CD14-positive monocyte (primary cell): ENCODE measurements around the gene DNAH11. TPM values are rescaled to one million over a fixed set of nuclear protein-coding genes. Genes with fewer than 3 reads are reported as not detected.
A peak's percentile ranks its signal among the peaks of the same experiment; 100 is the strongest.

Experiments used
- DNase-seq, 3 donors: peaks; one replicate each; pipeline ENCODE4 v3.0.0-alpha.2; 2011 to 2022
- H2AFZ ChIP-seq: 2 replicates; pipeline ENCODE4 v1.6.0; 2012; ENCODE audit warnings: mild to moderate bottlenecking, low read depth, low read length, inconsistent platforms; ENCODE audit not compliant: insufficient read depth, poor library complexity, severe bottlenecking
- H3K27ac ChIP-seq, 2 donors: 1 replicate in 1 of 2; 2 replicates in 1 of 2; pipeline ENCODE4 v1.5.1; 2012 to 2013; ENCODE audit warnings: low read length in 2 of 2, control low read depth in 1 of 2, inconsistent platforms in 1 of 2, low read depth in 1 of 2, mild to moderate bottlenecking in 1 of 2
- H3K27me3 ChIP-seq, 2 donors: one replicate each; pipeline versions ENCODE4 v1.6.0 to v1.6.1; 2011 to 2013; ENCODE audit warnings: low read length in 2 of 2; ENCODE audit not compliant: control insufficient read depth in 2 of 2, insufficient read depth in 2 of 2
- H3K36me3 ChIP-seq, 2 donors: replicated peaks in 1 of 2; 1 replicate in 1 of 2; 2 replicates in 1 of 2; pipeline versions ENCODE4 v1.5.1 to v1.6.1; 2012 to 2013; ENCODE audit warnings: low read length in 2 of 2, control low read depth in 1 of 2, inconsistent platforms in 1 of 2, mild to moderate bottlenecking in 1 of 2; ENCODE audit not compliant: insufficient read depth in 2 of 2, control insufficient read depth in 1 of 2
- H3K4me1 ChIP-seq, 2 donors: 1 replicate in 1 of 2; 2 replicates in 1 of 2; pipeline versions ENCODE4 v1.5.1 to v1.6.1; 2012 to 2013; ENCODE audit warnings: low read length in 2 of 2, control low read depth in 1 of 2, inconsistent platforms in 1 of 2, mild to moderate bottlenecking in 1 of 2, moderate library complexity in 1 of 2; ENCODE audit not compliant: insufficient read depth in 2 of 2, control insufficient read depth in 1 of 2
- H3K4me2 ChIP-seq: replicated peaks from 2 replicates; pipeline ENCODE3; 2012; ENCODE audit warnings: low read length, moderate library complexity, mild to moderate bottlenecking; ENCODE audit not compliant: poor library complexity, severe bottlenecking; ENCODE audit errors: extremely low read depth
- H3K4me3 ChIP-seq, 3 experiments: fragments of 200-600 bp in 1 of 3; sonication (generic) in 1 of 3; replicated peaks in 1 of 3; 1 replicate in 2 of 3; 2 replicates in 1 of 3; pipeline ENCODE4 v1.5.1; 2011 to 2013; ENCODE audit warnings: low read length in 3 of 3, mild to moderate bottlenecking in 3 of 3, control low read depth in 2 of 3, low read depth in 2 of 3, inconsistent platforms in 1 of 3, moderate library complexity in 1 of 3
- H3K79me2 ChIP-seq: 2 replicates; pipeline ENCODE4 v1.6.0; 2012; ENCODE audit warnings: mild to moderate bottlenecking, control low read depth, inconsistent platforms, low read length, moderate library complexity; ENCODE audit not compliant: insufficient read depth
- H3K9ac ChIP-seq: 2 replicates; pipeline ENCODE4 v1.6.0; 2017; ENCODE audit warnings: low read length, mild to moderate bottlenecking; ENCODE audit not compliant: insufficient read depth, poor library complexity, severe bottlenecking
- H3K9me3 ChIP-seq, 2 donors: replicated peaks in 1 of 2; 1 replicate in 1 of 2; 2 replicates in 1 of 2; pipeline versions ENCODE4 v1.5.1 to v1.6.1; 2012 to 2013; ENCODE audit warnings: low read length in 2 of 2, control low read depth in 1 of 2; ENCODE audit not compliant: control insufficient read depth in 1 of 2, insufficient read depth in 1 of 2
- H4K20me1 ChIP-seq: 2 replicates; pipeline ENCODE4 v1.6.0; 2012; ENCODE audit warnings: mild to moderate bottlenecking, low read length, control low read depth, moderate library complexity; ENCODE audit not compliant: insufficient read depth
- H3K27ac Mint-ChIP-seq, 7 donors: one replicate each; pipeline ENCODE4 v1.8.0; 2020; ENCODE audit warnings: mild to moderate bottlenecking in 7 of 7, mixed read lengths in 7 of 7, moderate library complexity in 6 of 7, inconsistent platforms in 2 of 7
- H3K27me3 Mint-ChIP-seq, 3 donors: one replicate each; pipeline ENCODE4 v1.8.0; 2021 to 2022; ENCODE audit warnings: low read depth in 3 of 3, mild to moderate bottlenecking in 3 of 3, mixed read lengths in 3 of 3, moderate library complexity in 3 of 3, inconsistent platforms in 1 of 3
- H3K36me3 Mint-ChIP-seq, 2 donors: one replicate each; pipeline ENCODE4 v1.8.0; 2020; ENCODE audit warnings: mixed read lengths in 2 of 2, inconsistent platforms in 1 of 2, mild to moderate bottlenecking in 1 of 2
- H3K4me1 Mint-ChIP-seq: one replicate; pipeline ENCODE4 v1.8.0; 2020; ENCODE audit warnings: mild to moderate bottlenecking, mixed read lengths
- H3K4me3 Mint-ChIP-seq, 2 donors: one replicate each; pipeline ENCODE4 v1.8.0; 2020; ENCODE audit warnings: mild to moderate bottlenecking in 2 of 2, mixed read lengths in 2 of 2, moderate library complexity in 1 of 2
- H3K9me3 Mint-ChIP-seq, 7 donors: one replicate each; pipeline ENCODE4 v1.8.0; 2020 to 2022; ENCODE audit warnings: mixed read lengths in 7 of 7, mild to moderate bottlenecking in 6 of 7, moderate library complexity in 6 of 7, inconsistent platforms in 2 of 7
- WGBS: methylation state at CpG from one replicate; pipeline ENCODE4 v1.1.5; 2013; ENCODE audit warnings: missing lambda C conversion rate; ENCODE audit not compliant: insufficient coverage; 5-methylcytosine and 5-hydroxymethylcytosine counted together
- intact Hi-C, 2 donors: fragments of 100-400 bp; cut with micrococcal nuclease; formaldehyde crosslinking; loops; one replicate each; pipeline versions ENCODE4 v1.15.0 to v1.15.1; 2023
- polyA plus RNA-seq, 3 donors: library from polyadenylated mRNA; depleted of rRNA in 1 of 3; unstranded in 2 of 3; stranded (reverse) in 1 of 3; fragments of 300-500 nt in 2 of 3; fragments of >200 nt in 1 of 3; fragmentation: Illumina TruSeq in 2 of 3; gene quantifications; 1 replicate in 2 of 3; 2 replicates in 1 of 3; pipeline ENCODE4 v1.2.3, GENCODE V29; 2012 to 2021
- TF ChIP-seq, protein P1 (sequence below): fragments of 200-600 bp; IDR thresholded peaks from one replicate; pipeline ENCODE4 v1.8.0; 2022; ENCODE audit warnings: antibody characterized with exemption, mild to moderate bottlenecking

The DNAH11 gene
- polyA plus RNA-seq, 3 donors = not detected

DNA sequence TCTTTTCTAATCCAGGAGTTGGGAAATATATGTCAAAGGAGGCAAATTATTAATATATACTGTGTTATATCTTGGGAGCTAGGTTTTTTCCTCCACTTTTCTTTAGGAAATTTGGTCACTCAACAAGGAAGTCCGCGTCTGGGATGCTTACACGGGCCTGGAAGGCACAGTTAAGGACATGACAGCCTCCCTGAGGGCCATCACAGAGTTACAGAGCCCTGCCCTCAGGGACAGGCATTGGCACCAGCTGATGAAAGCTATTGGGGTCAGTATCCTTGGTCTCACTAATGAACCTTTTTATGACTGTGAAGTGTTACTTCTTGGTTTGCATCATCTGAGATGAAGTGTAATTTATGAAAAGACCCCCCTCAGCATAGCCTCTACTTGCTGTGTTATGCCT is 74.7 kb downstream of the DNAH11 start:
- Histone ChIP-seq H3K36me3 (no peaks in the 10 kb centered on the region), H3K4me3 (no peak overlapping the region), H2AFZ (no peak overlapping the region), H3K9ac (no peak overlapping the region), H3K27me3 (no peaks in the 10 kb centered on the region), H3K9me3 (no peaks in the 10 kb centered on the region), H3K27ac (no peak overlapping the region), H3K79me2 (no peaks in the 10 kb centered on the region), H3K4me1 (no peaks in the 10 kb centered on the region), H4K20me1 (no peaks in the 10 kb centered on the region), H3K4me2 (no peak overlapping the region)
- no peak overlapping the region for H3K4me3 Mint-ChIP-seq
- H3K27me3 Mint-ChIP-seq = peaks cover 0 to 3% (median 0%) of the 10 kb centered on the region in 3 donors
- H3K4me1 Mint-ChIP-seq = peaks cover 2% of the 10 kb centered on the region
- 92% methylated on average over 3 of the region's 3 CpGs for WGBS
- no peak for DNase-seq
- TF ChIP-seq, protein P1, sequence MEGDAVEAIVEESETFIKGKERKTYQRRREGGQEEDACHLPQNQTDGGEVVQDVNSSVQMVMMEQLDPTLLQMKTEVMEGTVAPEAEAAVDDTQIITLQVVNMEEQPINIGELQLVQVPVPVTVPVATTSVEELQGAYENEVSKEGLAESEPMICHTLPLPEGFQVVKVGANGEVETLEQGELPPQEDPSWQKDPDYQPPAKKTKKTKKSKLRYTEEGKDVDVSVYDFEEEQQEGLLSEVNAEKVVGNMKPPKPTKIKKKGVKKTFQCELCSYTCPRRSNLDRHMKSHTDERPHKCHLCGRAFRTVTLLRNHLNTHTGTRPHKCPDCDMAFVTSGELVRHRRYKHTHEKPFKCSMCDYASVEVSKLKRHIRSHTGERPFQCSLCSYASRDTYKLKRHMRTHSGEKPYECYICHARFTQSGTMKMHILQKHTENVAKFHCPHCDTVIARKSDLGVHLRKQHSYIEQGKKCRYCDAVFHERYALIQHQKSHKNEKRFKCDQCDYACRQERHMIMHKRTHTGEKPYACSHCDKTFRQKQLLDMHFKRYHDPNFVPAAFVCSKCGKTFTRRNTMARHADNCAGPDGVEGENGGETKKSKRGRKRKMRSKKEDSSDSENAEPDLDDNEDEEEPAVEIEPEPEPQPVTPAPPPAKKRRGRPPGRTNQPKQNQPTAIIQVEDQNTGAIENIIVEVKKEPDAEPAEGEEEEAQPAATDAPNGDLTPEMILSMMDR = no peak
- peak overlapping the region in 1 of 7 donors; percentile 36 for H3K27ac Mint-ChIP-seq
- H3K36me3 Mint-ChIP-seq = no peaks in the 10 kb centered on the region
- peaks cover 2 to 4% (median 3%) of the 10 kb centered on the region in 7 donors for H3K9me3 Mint-ChIP-seq
- intact Hi-C loops = no loop called here

DNA sequence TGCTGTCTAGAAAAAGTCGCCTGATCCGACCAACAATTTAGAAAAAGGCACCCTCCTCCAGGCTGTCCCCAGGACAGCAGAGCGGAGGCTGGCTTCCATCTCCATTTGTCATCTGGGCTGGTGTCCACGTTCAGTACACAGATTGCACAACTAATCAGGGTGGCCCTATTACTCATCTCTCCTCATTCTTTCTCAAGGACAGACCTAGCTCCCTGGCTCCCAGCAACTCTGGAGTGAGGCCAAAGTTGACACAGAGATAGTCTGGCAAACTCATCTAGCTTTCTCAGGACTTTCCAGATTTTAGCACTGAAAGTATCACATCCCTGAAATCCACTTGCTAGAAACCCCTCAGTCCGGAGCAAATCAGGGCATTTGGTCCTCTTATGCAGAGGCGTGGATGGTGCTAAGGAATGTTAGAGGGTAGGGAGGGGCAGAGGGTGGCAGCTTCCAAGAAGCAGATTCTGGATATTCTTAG is 75.1 kb downstream of the DNAH11 start:
- Histone ChIP-seq H3K27ac (no peak overlapping the region), H3K9me3 (no peaks in the 10 kb centered on the region), H4K20me1 (no peaks in the 10 kb centered on the region), H3K79me2 (no peaks in the 10 kb centered on the region), H3K27me3 (no peaks in the 10 kb centered on the region), H2AFZ (no peak overlapping the region), H3K4me2 (no peak overlapping the region), H3K9ac (no peak overlapping the region), H3K4me1 (no peaks in the 10 kb centered on the region), H3K36me3 (no peaks in the 10 kb centered on the region), H3K4me3 (no peak overlapping the region)
- Mint-ChIP-seq H3K27me3 (peaks cover 0 to 3% (median 0%) of the 10 kb centered on the region in 3 donors), H3K4me3 (no peak overlapping the region), H3K27ac (peak overlapping the region in 1 of 7 donors; percentile 36), H3K36me3 (no peaks in the 10 kb centered on the region), H3K9me3 (peaks cover 2 to 4% (median 3%) of the 10 kb centered on the region in 7 donors), H3K4me1 (peaks cover 2% of the 10 kb centered on the region)
- peak in 1 of 3 donors; percentile 7 for DNase-seq
- TF ChIP-seq, protein P1 = no peak
- WGBS = 68% methylated on average over 3 of the region's 6 CpGs
- intact Hi-C loops = no loop called here
